HepG2 (cell line): ENCODE data around the gene BBS1. TPM values are rescaled to one million over a fixed set of nuclear protein-coding genes. Genes with fewer than 3 reads are reported as not detected.

Experiments
- ERF ChIP-seq: IDR thresholded peaks from 2 replicates; pipeline ENCODE4 v1.6.1; 2018; ENCODE audit warnings: missing biosample characterization, missing genetic modification reagents
- KLF13 ChIP-seq: sonication (generic); formaldehyde crosslinking; IDR thresholded peaks from 2 replicates; pipeline ENCODE4 v1.4.0; 2020; ENCODE audit warnings: mild to moderate bottlenecking, missing genetic modification reagents
- KLF15 ChIP-seq: sonication (generic); formaldehyde crosslinking; IDR thresholded peaks from 2 replicates; pipeline ENCODE4 v1.8.1; 2023; ENCODE audit warnings: borderline replicate concordance, mild to moderate bottlenecking, inconsistent platforms, missing genetic modification reagents, mixed read lengths
- MTA3 ChIP-seq: sonication (generic); formaldehyde crosslinking; IDR thresholded peaks from 2 replicates; pipeline ENCODE4 v1.4.0; 2020; ENCODE audit warnings: missing genetic modification reagents
- NFATC3 ChIP-seq: sonication (generic); formaldehyde crosslinking; IDR thresholded peaks from 2 replicates; pipeline ENCODE4 v1.5.1; 2020; ENCODE audit warnings: mild to moderate bottlenecking, missing genetic modification reagents
- NR2F1 ChIP-seq, 2 experiments: fragments of 450-650 bp in 1 of 2; formaldehyde crosslinking in 1 of 2; IDR thresholded peaks; 2 replicates each; pipeline versions ENCODE4 v1.5.0 to v1.6.1; 2016 to 2020; ENCODE audit warnings: mild to moderate bottlenecking in 1 of 2, missing compliant biosample characterization in 1 of 2, missing genetic modification reagents in 1 of 2, moderate library complexity in 1 of 2
- NR2F2 ChIP-seq: IDR thresholded peaks from 2 replicates; pipeline ENCODE4 v1.6.1; 2012; ENCODE audit warnings: low read depth, inconsistent platforms, borderline replicate concordance
- NRL ChIP-seq: sonication (generic); formaldehyde crosslinking; IDR thresholded peaks from 2 replicates; pipeline ENCODE4 v1.5.0; 2020; ENCODE audit warnings: missing genetic modification reagents, mild to moderate bottlenecking, moderate library complexity, borderline replicate concordance
- PRMT3 ChIP-seq: sonication (generic); formaldehyde crosslinking; IDR thresholded peaks from 2 replicates; pipeline ENCODE4 v1.8.1; 2022; ENCODE audit warnings: low read depth, mild to moderate bottlenecking, moderate library complexity, missing genetic modification reagents, borderline replicate concordance
- RFX1 ChIP-seq: fragments of 450-650 bp; IDR thresholded peaks from 2 replicates; pipeline ENCODE4 v1.6.1; 2017
- SP140L ChIP-seq: sonication (generic); formaldehyde crosslinking; IDR thresholded peaks from 2 replicates; pipeline ENCODE4 v1.4.0; 2020; ENCODE audit warnings: missing genetic modification reagents, borderline replicate concordance
- TCF7 ChIP-seq: sonication (generic); IDR thresholded peaks from 2 replicates; pipeline ENCODE4 v1.6.1; 2016; ENCODE audit warnings: antibody characterized with exemption, low read depth
- ZBED4 ChIP-seq: sonication (generic); formaldehyde crosslinking; IDR thresholded peaks from 2 replicates; pipeline ENCODE4 v1.4.0; 2020; ENCODE audit warnings: missing genetic modification reagents, borderline replicate concordance
- ZNF432 ChIP-seq: sonication (generic); formaldehyde crosslinking; IDR thresholded peaks from 2 replicates; pipeline ENCODE4 v1.5.0; 2020; ENCODE audit warnings: missing genetic modification reagents, mild to moderate bottlenecking, borderline replicate concordance
- ZSCAN22 ChIP-seq: sonication (generic); formaldehyde crosslinking; IDR thresholded peaks from 2 replicates; pipeline ENCODE4 v1.4.0; 2020; ENCODE audit warnings: mild to moderate bottlenecking, missing genetic modification reagents
- polyA plus RNA-seq, 8 experiments: library from polyadenylated mRNA; depleted of rRNA in 3 of 8; stranded (reverse) in 7 of 8; unstranded in 1 of 8; fragments of >200 nt; fragmentation: Illumina TruSeq in 4 of 8; extraction: Trizol in 4 of 8; gene quantifications; 2 replicates each; pipeline versions ENCODE4 v1.2.1 to v1.2.3, GENCODE V29; 2011 to 2016; ENCODE audit warnings: low read depth in 4 of 8, missing spikeins in 1 of 8, mixed read lengths in 1 of 8; ENCODE audit not compliant: insufficient read depth in 1 of 8
- total RNA-seq, 5 experiments: library from RNA; depleted of rRNA; stranded (reverse); fragments of >200 nt; fragmentation: Illumina TruSeq; extraction: Trizol; gene quantifications; 2 replicates each; pipeline ENCODE4 v1.2.3, GENCODE V29; 2016; ENCODE audit warnings: low read depth in 1 of 5
- TF ChIP-seq, protein P1 (sequence below), 2 experiments: fragments of 450-650 bp in 1 of 2; sonication (generic) in 1 of 2; formaldehyde crosslinking in 1 of 2; IDR thresholded peaks; 2 replicates each; pipeline versions ENCODE4 v1.6.1 to v1.8.0; 2016 to 2022; ENCODE audit warnings: antibody characterized with exemption in 1 of 2, mild to moderate bottlenecking in 1 of 2, missing genetic modification reagents in 1 of 2
- TF ChIP-seq, protein P2 (sequence below): sonication (generic); formaldehyde crosslinking; IDR thresholded peaks from 2 replicates; pipeline ENCODE4 v1.4.0; 2020; ENCODE audit warnings: missing genetic modification reagents

Gene BBS1
- total and polyA plus RNA-seq, 2 of the 13 experiments (the other 11 are each of a cell fraction or from before 2014, with no cell fraction given): 11.7 to 14.1 TPM

DNA sequence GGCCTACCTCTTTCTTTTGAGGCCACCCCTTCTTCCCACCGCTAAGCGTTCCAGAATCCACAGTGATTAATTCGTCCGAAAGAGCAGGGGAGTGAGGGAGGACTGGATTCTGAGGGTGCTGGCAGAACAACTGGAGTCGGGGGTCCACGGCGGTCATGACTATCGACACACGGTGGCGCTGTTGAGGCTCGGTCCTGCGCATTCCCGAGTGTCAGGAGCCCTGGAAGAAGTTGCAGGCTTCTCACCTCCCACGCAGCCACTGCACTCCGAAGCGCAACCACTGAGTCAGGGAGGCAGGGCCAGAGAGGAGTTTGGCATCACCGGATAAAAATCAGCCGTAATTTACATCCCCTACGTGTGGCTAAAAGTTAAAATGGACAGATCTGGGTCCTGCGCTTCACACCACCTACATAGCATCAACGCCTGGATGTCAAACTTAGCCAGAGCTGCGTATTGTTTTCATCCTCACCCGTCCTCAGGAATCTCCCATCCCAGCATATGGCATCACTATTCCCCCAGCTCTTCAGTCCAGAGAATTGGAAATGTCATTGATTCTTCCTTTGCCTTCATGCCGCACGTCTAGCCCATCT, 68.7 kb downstream of the BBS1 start (continued):
- 0 out of 2 replicates have a peak, but pooled peaks have one; percentile 15 for TF ChIP-seq ERF (CRISPR knock-in tag)
- no peak for TF ChIP-seq NR2F1 (CRISPR knock-in tag; IDR thresholded peaks at IDR 0.05)
- TF ChIP-seq SP140L (CRISPR knock-in tag): no peak
- TF ChIP-seq, protein P1, sequence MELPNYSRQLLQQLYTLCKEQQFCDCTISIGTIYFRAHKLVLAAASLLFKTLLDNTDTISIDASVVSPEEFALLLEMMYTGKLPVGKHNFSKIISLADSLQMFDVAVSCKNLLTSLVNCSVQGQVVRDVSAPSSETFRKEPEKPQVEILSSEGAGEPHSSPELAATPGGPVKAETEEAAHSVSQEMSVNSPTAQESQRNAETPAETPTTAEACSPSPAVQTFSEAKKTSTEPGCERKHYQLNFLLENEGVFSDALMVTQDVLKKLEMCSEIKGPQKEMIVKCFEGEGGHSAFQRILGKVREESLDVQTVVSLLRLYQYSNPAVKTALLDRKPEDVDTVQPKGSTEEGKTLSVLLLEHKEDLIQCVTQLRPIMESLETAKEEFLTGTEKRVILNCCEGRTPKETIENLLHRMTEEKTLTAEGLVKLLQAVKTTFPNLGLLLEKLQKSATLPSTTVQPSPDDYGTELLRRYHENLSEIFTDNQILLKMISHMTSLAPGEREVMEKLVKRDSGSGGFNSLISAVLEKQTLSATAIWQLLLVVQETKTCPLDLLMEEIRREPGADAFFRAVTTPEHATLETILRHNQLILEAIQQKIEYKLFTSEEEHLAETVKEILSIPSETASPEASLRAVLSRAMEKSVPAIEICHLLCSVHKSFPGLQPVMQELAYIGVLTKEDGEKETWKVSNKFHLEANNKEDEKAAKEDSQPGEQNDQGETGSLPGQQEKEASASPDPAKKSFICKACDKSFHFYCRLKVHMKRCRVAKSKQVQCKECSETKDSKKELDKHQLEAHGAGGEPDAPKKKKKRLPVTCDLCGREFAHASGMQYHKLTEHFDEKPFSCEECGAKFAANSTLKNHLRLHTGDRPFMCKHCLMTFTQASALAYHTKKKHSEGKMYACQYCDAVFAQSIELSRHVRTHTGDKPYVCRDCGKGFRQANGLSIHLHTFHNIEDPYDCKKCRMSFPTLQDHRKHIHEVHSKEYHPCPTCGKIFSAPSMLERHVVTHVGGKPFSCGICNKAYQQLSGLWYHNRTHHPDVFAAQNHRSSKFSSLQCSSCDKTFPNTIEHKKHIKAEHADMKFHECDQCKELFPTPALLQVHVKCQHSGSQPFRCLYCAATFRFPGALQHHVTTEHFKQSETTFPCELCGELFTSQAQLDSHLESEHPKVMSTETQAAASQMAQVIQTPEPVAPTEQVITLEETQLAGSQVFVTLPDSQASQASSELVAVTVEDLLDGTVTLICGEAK (IDR thresholded peaks at IDR 0.05): no peak
- TF ChIP-seq, protein P1 (CRISPR knock-in tag; IDR thresholded peaks at IDR 0.05): no peak
- no peak for TF ChIP-seq RFX1
- no peak for TF ChIP-seq TCF7
- TF ChIP-seq ZNF432 (CRISPR knock-in tag): no peak
- TF ChIP-seq, protein P2, sequence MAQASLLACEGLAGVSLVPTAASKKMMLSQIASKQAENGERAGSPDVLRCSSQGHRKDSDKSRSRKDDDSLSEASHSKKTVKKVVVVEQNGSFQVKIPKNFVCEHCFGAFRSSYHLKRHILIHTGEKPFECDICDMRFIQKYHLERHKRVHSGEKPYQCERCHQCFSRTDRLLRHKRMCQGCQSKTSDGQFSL: no peak
- no peak for TF ChIP-seq PRMT3 (CRISPR knock-in tag)
- TF ChIP-seq ZBED4 (CRISPR knock-in tag): 0 out of 2 replicates have a peak, but pooled peaks have one; percentile 31
- no peak for TF ChIP-seq KLF15
- TF ChIP-seq ZSCAN22 (CRISPR knock-in tag): no peak
- TF ChIP-seq MTA3: no peak
- no peak for TF ChIP-seq NFATC3 (CRISPR knock-in tag)
- TF ChIP-seq NR2F2: no peak
- TF ChIP-seq NRL (CRISPR knock-in tag): no peak; the same call in 1 of the 2 replicates
- TF ChIP-seq KLF13 (CRISPR knock-in tag): no peak
